SK-N-SH (cell line): ENCODE data around the gene MAGI2. TPM values are rescaled to one million over a fixed set of nuclear protein-coding genes. Genes with fewer than 3 reads are reported as not detected.
A peak's percentile ranks its signal among the peaks of the same experiment; 100 is the strongest.

ENCODE experiments used
- CTCF ChIA-PET: fragments of 300-600, 350-600 bp; formaldehyde crosslinking; extraction: SDS; loops from one replicate; lab custom pipeline; 2021; lab: Yijun Ruan, JAX
- POLR2A ChIA-PET: fragments of 350-600 bp; sonication (Branson Sonifier 250); formaldehyde crosslinking; extraction: SDS; loops from one replicate; lab custom pipeline; 2020; ENCODE audit warnings: antibody characterized with exemption, inconsistent platforms; lab: Yijun Ruan, JAX
- DNase-seq: peaks from one replicate; pipeline ENCODE4 v3.0.0; 2012
- H2AFZ ChIP-seq: fragments of 200-600 bp; sonication (generic); 2 replicates; pipeline ENCODE4 v1.8.1; 2016; ENCODE audit warnings: antibody characterized with exemption, mild to moderate bottlenecking, low read depth
- H3F3A ChIP-seq: fragments of 200-600 bp; sonication (generic); replicated peaks from 2 replicates; pipeline ENCODE3; 2016; ENCODE audit warnings: antibody characterized with exemption, mild to moderate bottlenecking; ENCODE audit not compliant: insufficient read depth
- H3K27ac ChIP-seq, 2 experiments: fragments of 200-500 bp in 1 of 2; fragments of 200-600 bp in 1 of 2; sonication (Bioruptor generic) in 1 of 2; sonication (generic), shearing (Covaris generic) in 1 of 2; 2 replicates each; pipeline versions ENCODE4 v1.5.1 to v1.6.1; 2014 to 2016; ENCODE audit warnings: low read depth in 2 of 2, inconsistent platforms in 1 of 2, low read length in 1 of 2, mild to moderate bottlenecking in 1 of 2, mixed read lengths in 1 of 2
- H3K27me3 ChIP-seq: fragments of 200-600 bp; sonication (generic), shearing (Covaris generic); 2 replicates; pipeline ENCODE4 v1.6.1; 2016; ENCODE audit warnings: mixed run types; ENCODE audit not compliant: insufficient read depth
- H3K36me3 ChIP-seq, 2 experiments: fragments of 200-500 bp in 1 of 2; fragments of 200-600 bp in 1 of 2; sonication (Bioruptor generic) in 1 of 2; sonication (generic) in 1 of 2; replicated peaks in 1 of 2; 2 replicates each; pipeline versions ENCODE3 to v1.5.1; 2014 to 2016; ENCODE audit warnings: low read length in 1 of 2, mild to moderate bottlenecking in 1 of 2; ENCODE audit not compliant: insufficient read depth in 2 of 2, control insufficient read depth in 1 of 2
- H3K4me1 ChIP-seq, 2 experiments: fragments of 200-500 bp in 1 of 2; fragments of 200-600 bp in 1 of 2; sonication (Bioruptor generic) in 1 of 2; sonication (generic), shearing (Covaris generic) in 1 of 2; 2 replicates each; pipeline versions ENCODE4 v1.5.1 to v1.6.1; 2014 to 2016; ENCODE audit warnings: low read depth in 1 of 2, low read length in 1 of 2, mixed run types in 1 of 2; ENCODE audit not compliant: insufficient read depth in 2 of 2, control insufficient read depth in 1 of 2
- H3K4me2 ChIP-seq: fragments of 200-600 bp; sonication (generic), shearing (Covaris generic); 2 replicates; pipeline ENCODE4 v1.6.1; 2017; ENCODE audit warnings: mixed run types
- H3K4me3 ChIP-seq, 2 experiments: fragments of 200-500 bp in 1 of 2; fragments of 200-600 bp in 1 of 2; sonication (Bioruptor generic) in 1 of 2; sonication (generic), shearing (Covaris generic) in 1 of 2; 2 replicates each; pipeline versions ENCODE4 v1.5.1 to v1.8.1; 2014 to 2016; ENCODE audit warnings: low read depth in 2 of 2, inconsistent platforms in 1 of 2, low read length in 1 of 2, mild to moderate bottlenecking in 1 of 2, mixed read lengths in 1 of 2, moderate library complexity in 1 of 2
- H3K79me2 ChIP-seq: fragments of 200-600 bp; sonication (generic); 2 replicates; pipeline ENCODE4 v1.8.1; 2017; ENCODE audit warnings: mild to moderate bottlenecking; ENCODE audit not compliant: insufficient read depth
- H3K9ac ChIP-seq: fragments of 200-600 bp; sonication (generic); 2 replicates; pipeline ENCODE4 v1.6.1; 2017; ENCODE audit warnings: mixed run types
- H3K9me2 ChIP-seq: fragments of 200-600 bp; sonication (generic); 2 replicates; pipeline ENCODE4 v1.6.1; 2017; ENCODE audit warnings: mixed run types
- H3K9me3 ChIP-seq: fragments of 200-600 bp; sonication (generic); 2 replicates; pipeline ENCODE4 v1.6.1; 2017; ENCODE audit warnings: mixed run types, mild to moderate bottlenecking, moderate library complexity
- H4K20me1 ChIP-seq: fragments of 200-600 bp; sonication (generic); 2 replicates; pipeline ENCODE4 v1.6.1; 2017; ENCODE audit warnings: mild to moderate bottlenecking, mixed run types; ENCODE audit not compliant: insufficient read depth
- CHD2 ChIP-seq: fragments of 150-350 bp; IDR thresholded peaks from 2 replicates; pipeline ENCODE4 v1.6.1; 2018; ENCODE audit warnings: low read length; ENCODE audit not compliant: partially characterized antibody
- CTCF ChIP-seq: fragments of 200-600 bp; sonication (generic); IDR thresholded peaks from 2 replicates; pipeline ENCODE4 v1.6.1; 2017; ENCODE audit warnings: antibody characterized with exemption, mild to moderate bottlenecking, moderate library complexity
- FOSL2 ChIP-seq: IDR thresholded peaks from 2 replicates; pipeline ENCODE4 v1.4.0; 2012; ENCODE audit warnings: low read depth, mild to moderate bottlenecking, moderate library complexity, borderline replicate concordance
- FOXJ3 ChIP-seq: sonication (generic); formaldehyde crosslinking; IDR thresholded peaks from 2 replicates; pipeline ENCODE4 v1.5.1; 2020; ENCODE audit warnings: mild to moderate bottlenecking, missing genetic modification reagents
- GABPA ChIP-seq: IDR thresholded peaks from 2 replicates; pipeline ENCODE4 v1.4.0; 2012; ENCODE audit warnings: low read depth, mild to moderate bottlenecking
- JUND ChIP-seq: IDR thresholded peaks from 2 replicates; pipeline ENCODE4 v1.4.0; 2012
- MXI1 ChIP-seq: IDR thresholded peaks from 2 replicates; pipeline ENCODE4 v1.6.1; 2012; ENCODE audit warnings: mild to moderate bottlenecking, low read depth, low read length, improper control_type of control experiment
- NRF1 ChIP-seq: IDR thresholded peaks from 2 replicates; pipeline ENCODE4 v1.6.1; 2012; ENCODE audit warnings: low read depth, mild to moderate bottlenecking, low read length
- RCOR1 ChIP-seq: fragments of 150-350 bp; IDR thresholded peaks from 2 replicates; pipeline ENCODE4 v1.6.1; 2017; ENCODE audit warnings: antibody characterized with exemption, low read length
- RFX5 ChIP-seq: IDR thresholded peaks from 2 replicates; pipeline ENCODE4 v1.6.1; 2012; ENCODE audit warnings: mild to moderate bottlenecking, improper control_type of control experiment, low read length
- RXRA ChIP-seq: IDR thresholded peaks from 2 replicates; pipeline ENCODE4 v1.4.0; 2012; ENCODE audit warnings: low read depth, mild to moderate bottlenecking, borderline replicate concordance
- SIN3A ChIP-seq: IDR thresholded peaks from 2 replicates; pipeline ENCODE4 v1.6.1; 2012; ENCODE audit warnings: low read depth, mild to moderate bottlenecking, low read length, moderate library complexity, borderline replicate concordance
- SMC3 ChIP-seq: IDR thresholded peaks from 2 replicates; pipeline ENCODE4 v1.6.1; 2012; ENCODE audit warnings: low read depth, low read length, improper control_type of control experiment
- TAF1 ChIP-seq: IDR thresholded peaks from 2 replicates; pipeline ENCODE4 v1.6.1; 2012; ENCODE audit warnings: low read depth, mild to moderate bottlenecking, low read length, moderate library complexity, borderline replicate concordance
- TCF12 ChIP-seq: IDR thresholded peaks from 2 replicates; pipeline ENCODE4 v1.4.0; 2012
- USF1 ChIP-seq: IDR thresholded peaks from 2 replicates; pipeline ENCODE4 v1.4.0; 2012; ENCODE audit warnings: low read depth, borderline replicate concordance
- ZBTB33 ChIP-seq: IDR thresholded peaks from 2 replicates; pipeline ENCODE4 v1.4.0; 2012; ENCODE audit warnings: low read depth, borderline replicate concordance
- WGBS: methylation state at CpG from one replicate; pipeline ENCODE4 v1.1.6; 2017; ENCODE audit warnings: low lambda C conversion rate; 5-methylcytosine and 5-hydroxymethylcytosine counted together
- polyA plus RNA-seq, 3 experiments: library from polyadenylated mRNA; depleted of rRNA; stranded (reverse); fragments of >200 nt; gene quantifications; 2 replicates each; pipeline ENCODE4 v1.2.3, GENCODE V29; 2012
- TF ChIP-seq, protein P1 (sequence below): fragments of 150-350 bp; IDR thresholded peaks from 2 replicates; pipeline ENCODE4 v1.6.1; 2016; ENCODE audit warnings: mild to moderate bottlenecking, low read depth, low read length
- TF ChIP-seq, protein P2 (sequence below): fragments of 150-350 bp; IDR thresholded peaks from 2 replicates; pipeline ENCODE4 v1.6.1; 2017; ENCODE audit warnings: antibody characterized with exemption, low read length, low read depth, borderline replicate concordance

MAGI2 gene
- polyA plus RNA-seq, 1 of the 3 experiments (the other 2 are of a cell fraction) = 1.1 TPM

DNA sequence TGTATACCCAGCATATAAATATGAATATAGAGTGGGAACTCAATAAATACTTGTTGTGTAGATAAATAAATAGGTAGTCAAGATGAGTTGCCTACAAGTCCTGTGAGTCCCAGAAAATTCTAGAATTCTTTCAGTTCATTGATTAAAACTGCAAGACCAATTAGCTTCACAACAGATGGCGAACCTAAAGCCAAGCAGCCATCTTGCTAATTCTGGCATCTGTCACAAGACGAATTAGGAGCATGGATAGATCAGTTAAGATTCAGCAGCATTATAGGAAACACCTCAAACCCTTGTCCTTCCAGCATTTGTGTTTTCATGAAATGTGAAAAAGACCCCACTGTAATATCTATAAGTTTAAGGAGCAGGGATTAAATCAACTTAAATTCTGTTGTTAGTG lies 552.7 kb downstream of the MAGI2 start (continued):
- TF ChIP-seq SIN3A (no peak), JUND (no peak), RCOR1 (no peak), TCF12 (no peak), ZBTB33 (no peak), RFX5 (no peak), GABPA (no peak), FOSL2 (no peak)
- TF ChIP-seq, protein P1, sequence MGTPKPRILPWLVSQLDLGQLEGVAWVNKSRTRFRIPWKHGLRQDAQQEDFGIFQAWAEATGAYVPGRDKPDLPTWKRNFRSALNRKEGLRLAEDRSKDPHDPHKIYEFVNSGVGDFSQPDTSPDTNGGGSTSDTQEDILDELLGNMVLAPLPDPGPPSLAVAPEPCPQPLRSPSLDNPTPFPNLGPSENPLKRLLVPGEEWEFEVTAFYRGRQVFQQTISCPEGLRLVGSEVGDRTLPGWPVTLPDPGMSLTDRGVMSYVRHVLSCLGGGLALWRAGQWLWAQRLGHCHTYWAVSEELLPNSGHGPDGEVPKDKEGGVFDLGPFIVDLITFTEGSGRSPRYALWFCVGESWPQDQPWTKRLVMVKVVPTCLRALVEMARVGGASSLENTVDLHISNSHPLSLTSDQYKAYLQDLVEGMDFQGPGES = no peak
- TF ChIP-seq, protein P2, sequence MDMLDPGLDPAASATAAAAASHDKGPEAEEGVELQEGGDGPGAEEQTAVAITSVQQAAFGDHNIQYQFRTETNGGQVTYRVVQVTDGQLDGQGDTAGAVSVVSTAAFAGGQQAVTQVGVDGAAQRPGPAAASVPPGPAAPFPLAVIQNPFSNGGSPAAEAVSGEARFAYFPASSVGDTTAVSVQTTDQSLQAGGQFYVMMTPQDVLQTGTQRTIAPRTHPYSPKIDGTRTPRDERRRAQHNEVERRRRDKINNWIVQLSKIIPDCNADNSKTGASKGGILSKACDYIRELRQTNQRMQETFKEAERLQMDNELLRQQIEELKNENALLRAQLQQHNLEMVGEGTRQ = no peak
- TF ChIP-seq, all 33 proteins: peak for 0

DNA sequence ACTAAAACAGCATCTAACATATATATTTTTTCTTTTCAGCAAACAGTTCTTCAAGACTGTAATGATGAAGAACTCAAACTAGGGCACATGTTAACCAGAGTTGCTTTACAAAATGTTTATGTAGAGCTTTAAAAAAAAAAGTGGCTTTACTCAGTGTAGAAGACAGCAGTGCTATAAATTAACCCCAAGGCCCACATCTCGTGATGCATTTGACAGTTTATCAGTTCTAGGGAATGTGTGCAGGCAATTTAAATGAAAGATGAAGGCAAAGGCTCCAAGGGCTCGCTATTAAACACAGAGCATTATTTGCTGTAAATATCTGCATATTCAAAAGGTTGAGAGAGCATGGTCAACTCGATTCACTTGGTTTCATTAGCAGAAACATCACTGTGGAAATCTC lies 558.1 kb downstream of the MAGI2 start:
- Histone ChIP-seq H3K36me3 (peaks cover 0 to 4% of the 10 kb centered on the region in 2 experiments), H3F3A (no peaks in the 10 kb centered on the region)
- POLR2A ChIA-PET = no interaction called here
- no peak for TF ChIP-seq MXI1
- TF ChIP-seq GABPA = no peak
- no peak for TF ChIP-seq CHD2
- TF ChIP-seq TCF12 = no peak
- TF ChIP-seq, all 33 proteins: peak for 0
- H3K4me2 ChIP-seq = no peak overlapping the region
- no peak overlapping the region for H2AFZ ChIP-seq
- no peak for DNase-seq
- no peaks in the 10 kb centered on the region for H4K20me1 ChIP-seq
- WGBS = 44% methylated on average over 3 of the region's 3 CpGs
- CTCF ChIA-PET = no interaction called here
- 0 out of 2 replicates have a peak, but pooled peaks cover 2% of the 10 kb centered on the region for H3K9me2 ChIP-seq
- no peaks in the 10 kb centered on the region for H3K79me2 ChIP-seq
- H3K4me1 ChIP-seq = peaks cover 0 to 3% of the 10 kb centered on the region in 2 experiments; a peak in 2 of 4 replicates
- H3K9me3 ChIP-seq = no peaks in the 10 kb centered on the region
- no peak overlapping the region for H3K4me3 ChIP-seq
- H3K27me3 ChIP-seq = no peaks in the 10 kb centered on the region
- H3K27ac ChIP-seq = peak overlapping the region in 1 of 2 experiments; percentile 40; a peak in 1 of 4 replicates
- H3K9ac ChIP-seq = no peak overlapping the region

GRCh38 chr7:78879206-78879605 lies 574.3 kb downstream of the MAGI2 start:
- Histone ChIP-seq H3K79me2 (no peaks in the 10 kb centered on the region), H3K27me3 (no peaks in the 10 kb centered on the region), H3F3A (no peaks in the 10 kb centered on the region), H2AFZ (no peak overlapping the region), H3K4me2 (no peak overlapping the region), H3K4me3 (no peak overlapping the region), H3K36me3 (no peaks in the 10 kb centered on the region), H3K9me2 (no peaks in the 10 kb centered on the region), H3K4me1 (no peaks in the 10 kb centered on the region), H3K9ac (no peak overlapping the region), H3K9me3 (0 out of 2 replicates have a peak, but pooled peaks cover 6% of the 10 kb centered on the region), H4K20me1 (no peaks in the 10 kb centered on the region), H3K27ac (no peak overlapping the region)
- DNase-seq = no peak
- CTCF ChIA-PET = no interaction called here
- POLR2A ChIA-PET = no interaction called here
- 26% methylated on average over 1 of the region's 1 CpG for WGBS
- TF ChIP-seq FOXJ3 (CRISPR knock-in tag) (no peak), TAF1 (no peak), RXRA (no peak), SMC3 (no peak), USF1 (no peak), CTCF (no peak), MXI1 (no peak), NRF1 (no peak)
- TF ChIP-seq, protein P2 = no peak
